ENCODE results near the gene KRT3.
"Not testable (repeated sequence)": the region's sequence is repeated elsewhere in the genome, so short reads cannot be mapped to it uniquely, and the experiment has no call there.

KRT3 gene

DNA sequence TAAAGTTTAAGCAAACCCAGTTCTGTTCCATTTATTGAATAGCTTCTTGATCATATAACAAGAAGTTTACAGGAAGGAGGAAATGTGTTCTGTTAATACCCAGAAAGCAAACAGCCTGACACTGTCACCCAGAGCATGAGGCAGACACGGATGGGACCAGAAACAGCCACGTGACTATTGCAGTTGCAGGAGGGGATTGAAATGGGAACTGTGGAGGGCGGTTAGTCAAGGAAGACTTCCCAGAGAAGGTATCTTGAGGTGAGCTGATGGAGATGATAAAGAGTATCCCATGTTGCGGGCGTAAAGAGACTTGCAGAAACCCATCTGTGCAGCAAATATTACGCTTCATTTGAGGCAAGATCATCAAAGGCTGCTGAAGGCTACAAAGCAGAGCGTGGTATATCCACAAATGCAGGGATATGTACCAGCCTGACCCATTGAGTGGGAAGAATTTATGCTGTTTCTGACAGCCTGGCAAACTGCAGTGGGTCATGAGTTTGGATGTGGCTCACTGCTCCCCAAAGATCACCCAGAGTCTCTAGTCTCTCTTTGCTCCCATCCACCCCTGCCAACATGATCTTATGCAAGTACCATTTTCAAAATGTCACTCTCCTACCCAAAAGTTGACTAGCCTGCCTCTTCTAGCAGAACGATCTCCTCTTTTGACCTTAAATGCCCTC, 39.5 kb downstream of the KRT3 start:
- no peak for DNase-seq

DNA sequence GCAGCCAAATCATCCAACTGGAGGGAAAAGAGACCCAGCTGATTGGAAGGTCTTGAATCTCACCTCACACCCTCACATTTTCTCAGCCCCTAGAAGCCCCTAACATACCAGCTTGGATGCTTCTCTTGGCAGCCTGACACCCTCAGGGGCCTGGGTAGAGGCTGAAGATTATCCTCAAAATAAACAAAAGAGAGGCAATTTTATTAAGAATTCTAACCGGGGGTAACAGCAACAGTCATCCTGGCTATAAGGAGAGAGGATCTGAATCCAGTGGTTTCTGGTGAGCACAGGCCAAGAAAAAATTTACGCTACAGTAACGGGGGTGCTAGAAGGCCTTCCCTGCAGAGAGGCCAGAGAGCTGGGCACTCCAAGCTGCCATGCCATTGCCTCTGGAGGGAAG, 40.4 kb downstream of the KRT3 start:
- DNase-seq, result no peak

DNA sequence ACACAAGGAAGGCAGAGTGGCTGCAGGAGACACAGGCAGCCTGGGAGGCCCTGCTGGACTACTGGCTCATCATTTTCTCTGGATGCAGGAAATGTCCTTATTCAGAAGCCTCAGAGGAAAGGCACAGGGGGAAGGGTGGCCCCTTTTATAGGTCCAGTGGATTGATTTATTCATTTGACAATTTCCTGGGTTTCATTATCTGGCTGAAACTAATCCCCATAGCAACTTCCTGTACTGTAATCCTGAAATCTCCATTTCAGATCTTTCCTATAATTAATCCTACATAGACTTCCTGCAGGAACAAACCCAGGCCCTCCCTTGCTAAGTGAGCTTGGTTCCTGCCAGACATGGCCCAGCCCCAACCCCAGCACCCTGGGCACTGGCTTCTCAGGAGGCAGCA, 41.8 kb downstream of the KRT3 start:
- no peak for DNase-seq

DNA sequence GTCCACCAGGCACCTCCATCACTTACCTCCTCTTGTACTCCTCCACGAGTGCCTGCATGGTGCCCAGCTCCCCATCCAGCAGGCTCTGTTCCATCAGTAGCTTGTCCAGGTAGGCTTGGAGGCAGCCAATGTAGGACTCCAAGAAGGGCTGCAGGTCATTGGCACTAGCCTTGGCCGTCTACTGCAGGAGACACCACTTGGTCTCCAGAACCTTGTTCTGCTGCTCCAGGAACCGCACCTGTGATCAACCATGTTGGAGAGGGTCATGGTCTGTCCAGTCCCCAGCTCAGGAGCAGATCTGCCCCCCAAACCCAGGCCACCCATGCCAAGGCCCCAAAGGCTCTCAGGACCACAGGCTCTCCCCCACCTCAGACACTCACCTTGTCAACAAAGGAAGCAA, 42.6 kb downstream of the KRT3 start:
- DNase-seq, result no peak

DNA sequence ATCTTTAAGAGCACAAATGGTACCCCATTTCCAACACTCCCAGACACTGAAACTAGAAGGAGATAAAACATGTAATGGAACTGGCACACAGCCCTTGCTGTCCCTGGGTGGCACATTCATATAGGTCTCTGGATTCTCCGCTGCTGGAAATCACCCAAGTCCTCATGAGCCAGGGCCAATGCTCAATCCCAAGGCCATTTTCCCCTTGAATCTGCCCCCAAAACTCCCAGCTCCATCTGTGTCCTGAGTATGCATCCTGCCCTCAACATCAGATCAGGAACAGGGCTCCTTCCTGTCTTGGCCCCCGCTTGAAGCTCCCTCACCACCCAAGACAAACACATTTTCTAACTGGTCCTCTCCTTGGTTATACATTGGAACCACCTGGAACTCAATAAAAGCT, 43.4 kb downstream of the KRT3 start:
- DNase-seq, result no peak

DNA sequence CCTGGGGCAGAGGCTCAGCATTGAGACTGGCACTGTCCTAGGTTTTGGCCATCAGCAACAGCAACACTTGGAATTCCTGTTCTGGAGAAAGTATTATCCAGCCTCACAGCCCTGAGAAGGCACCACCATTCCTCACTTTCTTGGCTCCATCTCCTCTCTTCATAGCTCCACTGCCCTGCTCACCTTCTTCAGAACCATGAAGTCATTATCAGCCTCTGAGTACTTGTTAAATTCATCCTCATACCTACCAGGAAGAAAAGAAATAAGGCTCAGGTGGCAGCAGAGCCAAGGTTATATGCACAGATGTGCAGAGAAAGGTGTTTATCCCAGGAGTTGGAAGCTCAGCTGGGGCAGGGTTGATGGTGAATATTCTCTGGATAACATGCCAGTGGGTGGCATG, 44.1 kb downstream of the KRT3 start:
- DNase-seq, result no peak

DNA sequence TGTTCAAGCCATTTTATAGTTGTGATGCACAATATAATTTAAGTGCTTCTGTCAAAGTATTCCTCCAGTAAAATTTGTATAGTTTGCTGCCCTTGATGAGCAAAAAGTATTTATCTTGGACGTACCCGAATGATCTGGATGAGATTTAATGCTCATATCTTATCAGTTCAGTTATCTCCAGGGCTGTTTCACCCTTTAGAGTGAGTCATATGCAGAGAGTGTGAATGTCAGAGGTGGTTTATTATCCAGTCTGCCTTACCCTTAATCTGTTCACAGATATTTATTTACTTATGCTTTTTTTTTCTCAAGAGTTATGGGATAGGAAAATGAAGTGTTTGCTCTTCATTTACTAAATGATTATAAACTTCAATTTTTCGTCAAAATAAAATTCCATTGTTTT, 45.4 kb downstream of the KRT3 start:
- DNase-seq, result not testable (repeated sequence)

DNA sequence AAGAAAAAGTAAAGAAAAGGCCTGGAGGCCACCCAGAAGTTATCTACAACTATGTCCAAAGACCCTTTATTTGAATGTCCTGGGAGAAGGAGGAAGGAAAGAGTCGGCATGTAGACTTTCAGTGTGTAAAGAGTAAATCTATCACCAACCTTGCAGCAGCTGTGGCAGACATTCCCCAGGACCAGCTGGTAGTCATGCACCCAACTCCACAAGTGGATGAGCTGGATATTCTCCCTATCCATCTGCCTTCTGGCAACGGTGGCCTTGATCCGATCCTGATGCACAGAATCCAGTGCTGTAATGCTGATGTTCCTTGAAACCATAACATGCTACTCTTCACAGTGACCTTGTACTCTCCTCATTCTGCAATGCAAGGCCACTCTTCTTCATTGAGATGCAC, 46.1 kb downstream of the KRT3 start:
- DNase-seq, result no peak

DNA sequence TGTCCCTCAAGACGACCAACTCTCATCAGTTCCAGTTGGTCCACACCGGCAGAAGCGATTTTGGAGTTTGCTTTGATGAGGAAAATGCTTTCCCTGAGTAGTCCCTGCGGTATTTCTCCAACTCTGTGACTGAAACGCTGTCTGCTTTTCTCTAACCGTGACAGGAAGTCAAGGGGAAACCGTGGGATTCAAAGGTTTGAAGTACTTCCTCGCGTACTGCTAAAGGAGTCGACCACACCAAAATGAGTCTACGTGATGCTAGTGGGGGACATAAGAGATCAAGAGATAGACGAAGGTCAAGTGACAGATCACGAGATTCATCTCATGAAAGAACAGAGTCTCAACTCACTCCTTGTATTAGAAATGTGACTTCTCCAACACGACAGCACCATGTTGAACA, 47.3 kb downstream of the KRT3 start:
- DNase-seq, result no peak

DNA sequence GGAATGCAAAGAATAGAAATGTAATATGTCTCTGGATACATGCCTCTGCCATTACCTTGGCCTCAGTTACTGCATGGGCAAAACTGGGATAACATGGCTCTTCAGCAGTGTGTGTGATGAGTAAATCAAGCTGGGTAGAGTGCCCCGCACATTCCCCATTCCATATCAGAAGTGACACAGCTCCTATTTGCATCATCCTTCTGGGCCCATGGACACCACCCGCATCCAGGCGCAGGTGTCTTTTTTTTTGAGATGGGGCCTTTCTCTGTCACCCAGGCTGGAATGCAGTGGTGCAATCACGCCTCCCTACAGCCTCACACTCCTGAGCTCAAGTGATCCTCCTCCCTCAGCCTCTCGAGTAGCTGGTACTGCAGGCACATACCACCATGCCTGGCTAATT, 50.4 kb downstream of the KRT3 start:
- no peak for DNase-seq

DNA sequence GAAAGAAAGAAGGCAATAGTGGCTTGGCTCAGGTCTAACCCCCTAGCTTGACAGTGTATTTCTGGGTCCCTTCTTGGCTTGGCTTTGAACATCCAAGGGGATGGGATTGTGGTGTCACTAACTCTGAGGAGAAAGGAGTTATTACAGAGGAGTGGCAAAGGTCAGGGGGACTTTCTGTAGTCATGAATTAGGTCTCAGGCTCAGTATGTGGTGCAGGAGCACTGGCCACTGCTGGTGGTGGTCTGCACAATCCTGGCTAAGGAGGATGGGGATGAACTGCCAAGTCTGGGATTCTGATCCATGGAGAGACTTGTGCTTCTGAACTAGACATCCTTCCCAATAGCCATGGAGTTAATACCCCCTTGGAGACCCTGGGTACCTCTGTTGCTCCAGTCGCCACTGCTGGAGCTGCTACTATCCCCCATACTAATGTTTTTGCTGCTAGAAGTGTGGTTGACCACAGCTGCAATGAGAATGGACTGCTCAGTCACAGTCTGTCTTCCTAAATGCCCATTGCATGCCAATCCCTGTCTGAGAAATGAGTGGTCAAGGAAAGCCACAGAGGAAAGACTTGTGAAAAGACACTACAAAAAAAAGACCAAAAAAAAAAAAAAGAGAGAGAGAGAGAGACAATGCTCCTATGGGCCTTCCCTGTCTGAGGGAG, 51.3 kb downstream of the KRT3 start:
- no peak for DNase-seq

DNA sequence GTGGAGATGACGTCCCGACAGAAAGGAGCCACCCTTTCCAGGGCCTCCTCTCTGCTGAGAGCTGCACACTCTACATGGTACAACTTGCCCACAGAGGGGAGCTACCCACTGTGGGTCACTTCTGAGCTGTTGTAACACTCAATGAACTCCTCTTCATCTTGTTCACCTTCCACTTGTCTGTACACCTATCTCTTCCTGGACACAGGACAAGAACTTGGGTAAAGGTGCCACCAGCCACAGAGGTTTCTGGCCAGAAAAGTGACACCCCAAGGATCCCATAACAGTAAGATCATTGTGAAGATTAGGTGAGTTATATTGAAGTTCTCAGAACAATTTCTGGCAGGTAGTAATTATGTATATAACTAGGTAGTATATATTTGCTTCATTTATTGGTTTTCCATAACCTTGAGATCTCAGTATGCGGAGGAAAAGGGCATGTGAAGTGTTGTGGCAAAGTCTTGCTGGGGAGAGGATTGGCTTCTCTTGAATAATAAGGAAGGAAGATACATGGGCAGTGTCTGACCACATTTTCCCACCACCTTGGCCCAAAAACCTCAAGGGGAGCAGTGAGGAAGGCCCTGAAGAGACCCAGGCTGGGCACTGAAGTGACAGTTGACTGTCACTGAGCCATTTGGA, 53.0 kb downstream of the KRT3 start:
- DNase-seq, result no peak

DNA sequence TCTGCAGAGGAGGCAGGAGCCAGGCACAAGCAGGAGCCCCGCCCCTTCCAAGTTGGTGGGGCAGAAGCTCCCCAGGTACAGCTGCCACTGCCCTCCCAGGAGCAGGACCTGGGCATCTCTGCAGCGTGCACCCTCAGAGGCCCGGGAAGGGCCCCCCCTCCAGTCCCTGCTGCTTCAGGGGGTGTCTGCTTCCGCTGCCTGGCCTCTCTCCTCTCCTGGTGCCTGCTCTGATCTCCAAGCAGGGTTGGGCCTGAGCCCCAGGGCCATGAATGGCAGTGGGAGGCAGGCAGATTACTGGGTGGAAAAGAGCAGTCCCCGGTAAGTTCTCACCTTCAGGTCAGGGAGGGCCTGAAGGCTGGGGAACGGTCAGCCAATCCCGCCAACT, 53.7 kb downstream of the KRT3 start:
- DNase-seq, result no peak

DNA sequence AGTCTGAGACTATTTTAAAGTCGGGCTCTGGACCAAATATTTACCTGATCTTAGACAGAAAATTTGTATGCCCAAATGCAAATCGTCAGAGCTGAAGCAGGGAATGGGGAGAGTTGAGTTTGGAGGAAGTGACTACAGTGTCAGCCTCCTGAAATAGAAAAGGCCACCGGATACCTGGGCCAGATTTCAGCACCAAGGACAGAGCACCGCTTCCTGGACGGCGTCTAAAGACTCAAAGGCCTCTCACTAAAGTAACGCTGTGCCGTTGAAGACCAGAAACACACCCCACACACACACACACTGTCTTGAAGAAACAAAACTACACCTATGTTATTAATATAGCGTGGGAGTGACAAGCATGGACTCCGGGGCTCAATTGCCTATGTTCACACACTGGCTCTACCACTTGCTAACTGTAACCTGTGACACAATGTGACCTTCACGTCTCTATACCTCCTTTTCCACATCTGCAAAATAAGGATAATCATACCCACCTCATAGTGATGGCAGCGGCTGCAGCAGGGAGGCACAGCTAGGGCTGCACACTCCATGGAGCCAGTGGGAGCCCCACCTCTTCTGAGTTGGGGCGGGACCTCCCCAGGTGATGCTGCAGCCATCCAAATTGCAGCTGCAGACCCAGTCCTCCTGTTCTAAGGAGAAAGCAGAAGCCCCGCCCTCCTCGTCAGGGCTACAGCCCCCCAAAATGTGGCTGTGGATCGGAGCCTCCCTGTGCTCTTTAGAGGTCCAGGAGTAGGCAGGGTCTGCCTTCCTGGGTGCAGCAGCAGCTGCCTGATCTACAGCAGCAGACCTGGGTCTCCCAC, 54.3 kb downstream of the KRT3 start:
- DNase-seq, result no peak

DNA sequence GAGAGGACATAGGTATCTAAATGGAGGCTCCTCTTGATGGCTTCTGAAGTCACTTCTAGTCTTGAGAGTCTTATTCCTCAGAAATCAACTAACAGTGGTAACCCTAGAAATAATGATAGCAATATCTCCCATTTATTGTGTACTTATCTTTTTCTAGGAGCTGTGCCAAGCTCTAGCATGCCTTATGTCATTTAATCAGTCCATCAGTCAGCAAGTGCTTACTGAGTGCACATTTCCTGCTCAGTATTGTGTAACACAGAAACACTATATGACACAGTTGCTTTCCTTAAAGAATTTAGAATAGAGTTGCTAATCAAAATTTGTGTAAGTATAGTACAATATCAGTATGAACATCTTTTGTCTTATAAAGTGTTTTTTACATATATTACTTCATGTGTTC, 55.3 kb downstream of the KRT3 start:
- DNase-seq, result peak; percentile 57

DNA sequence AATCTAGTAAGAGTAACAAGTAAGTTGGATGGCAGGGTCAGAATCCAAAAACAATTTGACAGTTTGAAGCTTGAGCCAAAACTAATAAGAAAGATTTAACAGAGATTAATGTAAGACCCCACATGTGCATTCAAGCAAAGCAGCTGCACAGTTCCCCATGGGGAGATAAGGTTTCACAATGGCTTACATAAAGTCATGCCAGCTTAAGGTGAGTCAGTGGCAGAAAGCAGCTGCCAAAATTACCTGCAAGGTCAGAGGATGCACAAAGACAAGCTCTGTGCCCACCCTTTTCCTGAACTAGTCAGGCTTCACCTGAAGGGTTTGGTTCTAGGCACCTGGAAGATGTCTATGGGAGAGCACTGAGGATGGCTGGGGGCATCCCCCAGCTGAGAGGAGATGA, 56.0 kb downstream of the KRT3 start:
- peak; percentile 45 for DNase-seq

Data from DMS79 treated with DMSO at 0.1 percent for 48 hours (cell line).